NCI-H345 treated with DMSO at 0.1 percent for 48 hours (cell line): Measurements from ENCODE around the gene COQ4.

Experiments used
- DNase-seq: peaks from one replicate; lab custom pipeline; 2025; ENCODE audit not compliant: unreplicated experiment; lab: John Stamatoyannopoulos, UW

COQ4 gene

DNA sequence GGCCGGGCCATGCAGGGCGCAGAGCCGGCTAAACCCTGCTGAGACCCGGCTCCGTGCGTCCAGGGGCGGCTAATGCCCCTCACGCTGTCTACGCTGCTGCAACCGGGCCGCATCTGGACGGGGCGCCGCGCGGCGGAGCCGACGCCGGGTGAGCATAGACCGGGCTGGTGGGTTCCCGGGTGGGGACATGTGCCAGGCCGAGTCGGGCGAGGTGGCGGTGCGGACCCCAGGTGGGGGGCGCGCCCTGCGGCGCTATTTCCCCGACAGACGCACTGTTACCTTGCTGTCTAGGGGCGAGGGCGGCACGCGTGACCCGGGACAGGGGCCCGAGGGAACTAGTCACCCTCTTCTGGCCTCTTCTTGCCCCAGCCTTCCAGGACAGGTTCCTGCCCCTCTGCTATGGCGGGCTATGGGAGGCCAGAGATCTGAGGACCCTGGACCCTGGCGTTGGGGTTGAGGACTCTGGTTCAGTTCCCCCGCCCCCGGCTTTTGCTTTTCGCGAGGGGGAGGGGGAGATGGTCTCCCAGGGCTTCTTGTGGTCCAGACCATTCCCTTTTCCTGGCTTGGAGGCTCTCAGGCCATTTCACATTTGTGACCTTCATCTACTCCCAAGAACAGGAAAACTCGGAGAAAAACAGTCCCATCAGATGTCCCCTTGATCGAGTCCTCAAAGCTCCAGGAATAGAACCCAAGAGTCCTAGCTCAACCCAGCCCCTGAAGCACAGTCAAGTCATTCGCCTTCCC lies 18.2 kb downstream of the COQ4 start:
- no peak for DNase-seq

DNA sequence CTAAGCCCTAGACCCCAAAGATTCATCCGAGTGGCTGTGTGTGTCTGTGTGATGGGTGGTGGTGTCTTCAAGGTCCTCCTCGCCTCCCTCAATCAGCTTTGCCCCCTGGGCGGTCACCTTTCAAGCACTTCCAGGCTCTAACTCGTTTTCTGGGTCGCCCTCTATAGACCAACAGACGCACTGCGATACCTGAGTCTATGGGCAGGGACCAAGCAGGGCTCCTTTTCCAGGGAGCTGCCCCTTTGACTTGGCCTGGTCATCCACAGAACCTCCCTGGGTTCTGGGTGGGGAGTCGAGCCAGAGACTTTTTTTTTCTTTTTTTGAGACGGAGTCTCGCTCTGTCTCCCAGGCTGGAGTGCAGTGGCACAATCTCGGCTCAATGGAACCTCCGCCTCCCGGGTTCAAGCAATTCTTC lies 18.8 kb downstream of the COQ4 start:
- peak; percentile 53 for DNase-seq

DNA sequence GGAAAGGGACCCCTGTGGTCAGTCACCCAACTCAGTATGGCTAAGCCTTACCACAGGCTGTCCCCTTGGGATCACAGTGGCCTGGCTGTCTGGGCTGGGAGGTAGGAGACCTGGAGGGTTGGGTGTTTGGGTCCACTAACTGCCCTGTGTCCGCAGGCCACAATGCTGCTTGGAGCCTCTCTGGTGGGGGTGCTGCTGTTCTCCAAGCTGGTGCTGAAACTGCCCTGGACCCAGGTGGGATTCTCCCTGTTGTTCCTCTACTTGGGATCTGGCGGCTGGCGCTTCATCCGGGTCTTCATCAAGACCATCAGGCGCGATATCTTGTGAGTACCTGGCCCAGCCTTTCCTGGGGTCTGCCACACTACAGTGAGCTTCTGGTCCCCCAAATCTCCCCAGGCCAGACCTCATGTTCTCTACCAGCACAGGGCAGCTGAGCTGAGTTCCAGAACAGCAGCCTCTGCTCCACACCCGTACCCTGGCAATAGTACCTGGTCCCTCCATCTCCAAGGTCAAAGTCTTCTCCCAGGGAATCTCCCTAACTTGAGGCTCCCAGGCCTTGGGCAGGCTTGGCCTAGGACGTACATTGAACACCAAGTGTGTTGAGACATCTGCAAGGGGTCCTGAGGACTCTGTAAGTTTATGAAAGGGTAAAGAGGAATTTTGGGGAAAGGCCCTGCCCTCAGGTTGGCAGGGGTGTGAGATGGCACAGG lies 20.5 kb downstream of the COQ4 start:
- DNase-seq: no peak

DNA sequence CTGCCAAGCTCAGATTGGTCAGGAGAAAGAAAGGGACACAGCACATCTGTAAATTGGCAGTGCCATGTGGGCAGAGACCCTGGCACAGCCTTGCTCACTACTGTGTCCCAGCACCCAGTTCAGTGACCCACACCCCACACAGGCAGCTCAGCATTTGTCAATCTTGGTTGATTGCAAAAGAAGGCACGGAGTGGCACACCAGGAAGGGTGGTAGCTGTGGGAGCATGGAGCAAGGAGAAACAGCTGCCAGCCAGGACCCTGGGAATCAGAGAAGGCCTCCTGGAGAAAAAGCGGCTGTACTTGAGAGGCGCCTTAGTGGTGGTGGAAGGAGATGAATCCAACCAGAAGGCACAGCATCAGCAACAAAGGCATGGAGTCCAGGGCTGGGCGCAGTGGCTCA lies 21.2 kb downstream of the COQ4 start:
- DNase-seq: no peak

DNA sequence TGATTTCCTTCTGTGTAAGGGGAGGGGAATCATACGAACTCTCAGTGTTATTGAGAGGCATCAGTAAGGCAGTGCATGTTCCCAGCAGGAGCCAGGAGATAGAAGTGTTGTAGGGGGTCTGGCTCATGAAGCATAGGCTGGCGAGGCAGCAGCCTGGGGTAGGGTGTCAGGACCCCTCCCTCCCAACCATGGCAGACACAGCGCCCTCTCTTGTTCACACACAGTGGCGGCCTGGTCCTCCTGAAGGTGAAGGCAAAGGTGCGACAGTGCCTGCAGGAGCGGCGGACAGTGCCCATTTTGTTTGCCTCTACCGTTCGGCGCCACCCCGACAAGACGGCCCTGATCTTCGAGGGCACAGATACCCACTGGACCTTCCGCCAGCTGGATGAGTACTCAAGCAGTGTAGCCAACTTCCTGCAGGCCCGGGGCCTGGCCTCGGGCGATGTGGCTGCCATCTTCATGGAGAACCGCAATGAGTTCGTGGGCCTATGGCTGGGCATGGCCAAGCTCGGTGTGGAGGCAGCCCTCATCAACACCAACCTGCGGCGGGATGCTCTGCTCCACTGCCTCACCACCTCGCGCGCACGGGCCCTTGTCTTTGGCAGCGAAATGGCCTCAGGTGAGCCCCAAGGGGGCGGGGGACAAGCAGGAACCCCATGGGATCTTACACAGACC lies 22.4 kb downstream of the COQ4 start:
- DNase-seq: no peak

DNA sequence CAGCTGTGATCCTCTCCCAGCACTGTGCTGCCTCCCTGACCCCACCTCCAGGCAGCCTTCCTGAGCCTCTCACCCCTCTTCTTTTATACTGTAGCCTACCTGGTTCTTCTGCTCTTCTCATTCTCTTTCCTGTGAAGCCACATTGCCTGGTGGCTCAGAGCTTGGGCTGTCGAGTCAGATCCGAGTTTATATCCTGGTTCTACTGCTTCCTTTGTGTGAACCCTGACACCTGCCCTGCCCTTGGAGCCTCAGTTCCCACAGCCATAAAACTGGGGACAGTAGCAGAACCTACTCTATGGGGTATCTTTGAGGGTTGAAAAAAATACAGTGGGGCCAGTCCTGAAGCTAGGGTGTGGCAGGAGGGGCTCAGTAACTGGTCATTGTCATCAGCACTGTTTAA lies 26.5 kb downstream of the COQ4 start:
- no peak for DNase-seq

DNA sequence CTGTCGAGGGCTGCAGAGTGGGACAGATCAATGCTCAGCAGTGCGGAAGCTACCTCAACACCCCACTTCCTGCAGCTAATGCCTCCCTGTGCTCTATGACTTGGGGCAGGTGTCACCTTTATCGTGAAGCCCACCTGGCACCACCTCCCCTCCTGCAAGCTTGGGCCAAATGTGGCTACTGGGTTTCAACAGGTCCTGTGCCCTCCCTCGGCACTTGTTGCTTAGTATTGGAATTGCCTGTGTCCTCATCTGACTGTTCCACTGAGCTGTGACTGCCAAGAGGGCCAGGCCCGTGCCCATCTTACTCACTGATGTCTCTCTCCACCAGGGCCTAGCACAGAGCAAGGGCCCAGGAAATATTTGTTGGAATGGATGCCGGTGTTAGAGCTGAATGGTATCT lies 27.1 kb downstream of the COQ4 start:
- DNase-seq: no peak

DNA sequence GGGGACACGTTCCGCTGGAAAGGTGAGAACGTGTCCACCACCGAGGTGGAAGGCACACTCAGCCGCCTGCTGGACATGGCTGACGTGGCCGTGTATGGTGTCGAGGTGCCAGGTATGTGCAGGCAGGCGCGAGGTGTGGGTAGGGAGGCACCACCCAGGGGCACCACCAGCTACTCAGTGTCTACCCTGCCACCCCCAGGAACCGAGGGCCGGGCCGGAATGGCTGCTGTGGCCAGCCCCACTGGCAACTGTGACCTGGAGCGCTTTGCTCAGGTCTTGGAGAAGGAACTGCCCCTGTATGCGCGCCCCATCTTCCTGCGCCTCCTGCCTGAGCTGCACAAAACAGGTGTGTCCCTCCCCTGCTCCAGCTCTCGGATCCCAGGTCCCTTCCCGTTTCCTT lies 32.8 kb downstream of the COQ4 start:
- no peak for DNase-seq

DNA sequence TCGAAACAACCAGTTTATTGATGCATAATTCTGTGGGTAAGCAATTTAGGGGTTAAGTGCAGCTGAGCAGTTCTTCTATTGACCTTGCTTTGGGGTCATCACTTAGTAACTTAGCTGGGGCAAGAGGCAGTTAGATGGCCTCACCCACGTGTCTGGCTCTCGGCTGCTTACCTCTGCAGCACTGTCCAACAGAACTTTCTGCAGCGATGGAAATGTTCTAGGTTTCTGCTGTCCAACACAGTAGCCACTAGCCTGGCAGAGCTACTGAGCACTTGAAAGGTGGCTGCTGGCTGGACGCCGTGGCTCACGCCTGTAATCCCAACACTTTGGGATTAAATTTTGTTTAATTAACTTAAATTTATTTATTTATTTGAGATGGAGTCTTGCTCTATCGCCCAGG lies 35.5 kb downstream of the COQ4 start:
- no peak for DNase-seq

DNA sequence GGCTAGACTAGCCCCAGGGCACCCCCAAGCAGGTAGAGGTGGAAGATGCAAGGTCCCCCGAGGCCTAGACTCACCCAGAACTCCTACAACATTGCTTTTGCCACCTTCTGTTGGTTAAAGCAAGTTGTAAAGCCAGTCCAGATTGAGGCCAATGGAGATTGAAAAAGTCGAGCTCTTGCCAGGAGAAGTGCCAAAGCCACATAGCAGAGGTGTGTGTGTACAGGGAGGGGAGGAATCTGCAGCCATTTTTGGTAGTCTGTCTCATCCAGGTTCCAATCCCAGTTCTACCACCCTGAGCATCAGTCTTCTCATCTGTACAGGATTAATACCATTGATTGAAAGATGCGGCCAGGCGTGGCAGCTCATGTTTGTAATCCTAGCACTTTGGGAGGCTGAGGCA lies 36.2 kb downstream of the COQ4 start:
- no peak for DNase-seq

DNA sequence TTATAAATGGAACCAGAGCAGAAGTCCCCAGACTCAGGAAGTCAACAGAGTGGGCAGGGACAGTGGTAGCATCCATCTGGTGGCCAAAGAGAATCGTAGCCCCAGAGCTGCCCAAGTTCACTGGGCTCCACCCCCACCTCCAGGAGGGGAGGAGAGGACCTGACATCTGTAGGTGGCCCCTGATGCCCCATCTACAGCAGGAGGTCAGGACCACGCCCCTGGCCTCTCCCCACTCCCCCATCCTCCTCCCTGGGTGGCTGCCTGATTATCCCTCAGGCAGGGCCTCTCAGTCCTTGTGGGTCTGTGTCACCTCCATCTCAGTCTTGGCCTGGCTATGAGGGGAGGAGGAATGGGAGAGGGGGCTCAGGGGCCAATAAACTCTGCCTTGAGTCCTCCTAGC lies 38.2 kb downstream of the COQ4 start:
- no peak for DNase-seq

DNA sequence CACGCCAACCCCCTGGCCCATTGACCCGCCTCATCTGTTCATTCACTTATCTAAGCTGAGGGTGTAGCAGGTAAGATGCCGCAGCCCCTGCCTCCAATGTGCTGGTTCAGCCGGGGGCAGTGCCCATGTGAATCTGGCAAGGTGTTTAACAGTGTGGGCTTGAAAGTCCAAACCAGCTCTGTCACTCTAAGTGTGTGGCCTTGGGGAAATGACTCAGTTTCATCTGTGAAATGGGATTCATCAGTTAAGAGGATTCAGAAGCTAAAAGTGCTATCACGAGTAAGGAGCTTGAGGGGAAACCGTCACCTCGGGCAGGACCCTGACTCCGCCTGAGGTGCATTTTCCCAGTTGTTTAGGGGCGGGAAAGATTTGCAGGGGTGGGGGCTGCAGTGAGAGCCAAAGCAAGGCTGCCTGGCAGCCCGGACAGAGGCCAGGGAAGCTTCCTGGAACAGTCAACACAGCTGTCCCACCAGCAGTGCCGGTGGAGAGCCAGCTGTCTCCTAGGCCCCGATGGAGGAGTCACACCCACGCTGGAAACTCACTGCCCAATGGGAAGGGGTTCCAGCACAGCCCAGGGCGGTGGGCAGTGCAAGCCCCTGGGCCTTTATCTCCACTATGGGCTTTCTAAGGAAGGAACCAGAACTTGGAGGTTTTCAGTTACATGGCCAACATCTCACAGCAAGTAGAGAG lies 38.8 kb downstream of the COQ4 start:
- DNase-seq: no peak

DNA sequence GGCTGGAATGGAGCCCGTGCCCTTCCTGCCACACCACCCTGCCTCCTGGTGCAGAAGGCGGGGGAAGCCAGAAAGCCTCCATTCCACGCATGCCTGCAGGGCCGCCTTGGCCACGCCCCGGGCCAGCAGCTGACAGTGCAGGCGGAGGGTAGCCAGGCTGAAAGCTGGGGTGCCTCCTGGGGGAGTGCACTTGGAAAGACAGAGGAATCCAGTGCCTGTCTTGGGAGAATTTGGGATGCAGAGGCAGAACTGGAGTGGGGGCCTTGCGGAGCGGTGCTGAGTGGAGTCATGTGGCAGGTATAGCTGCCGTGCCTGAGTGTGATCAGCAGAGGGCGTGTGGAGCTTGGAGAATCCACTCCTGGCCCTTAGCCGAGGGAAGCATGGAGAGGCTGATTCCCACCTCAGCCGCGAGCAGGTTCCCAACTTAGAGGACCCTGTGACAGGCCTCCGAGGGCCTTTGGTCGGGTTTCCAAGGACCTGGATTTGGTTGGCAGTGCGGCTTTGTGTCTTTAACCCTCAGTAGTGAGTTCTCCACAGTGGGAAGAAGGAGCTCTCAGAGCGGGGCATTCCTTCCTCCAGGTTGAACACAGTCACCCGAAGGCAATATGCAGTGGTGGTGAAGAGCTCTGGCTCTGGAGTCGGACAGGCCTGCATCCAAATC lies 39.5 kb downstream of the COQ4 start:
- DNase-seq: peak; percentile 53

DNA sequence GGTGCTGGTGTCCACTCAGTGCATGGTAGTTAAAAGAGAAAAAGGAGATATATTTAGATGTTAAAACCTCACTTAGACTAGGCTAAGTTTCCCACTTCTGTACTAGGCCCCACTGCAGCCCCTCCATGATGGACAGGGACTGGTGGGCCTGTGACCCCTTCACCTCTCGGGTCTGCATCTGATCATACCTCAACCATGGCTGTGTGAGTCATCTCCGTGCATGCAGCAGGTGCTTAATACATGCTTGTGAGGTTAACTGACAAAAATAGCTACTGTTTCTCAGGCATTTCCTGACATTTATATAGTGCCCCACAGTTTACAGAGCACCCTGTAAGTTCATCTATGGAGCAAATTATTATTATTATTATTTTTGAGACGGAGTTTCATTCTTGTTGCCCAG lies 40.1 kb downstream of the COQ4 start:
- DNase-seq: no peak

DNA sequence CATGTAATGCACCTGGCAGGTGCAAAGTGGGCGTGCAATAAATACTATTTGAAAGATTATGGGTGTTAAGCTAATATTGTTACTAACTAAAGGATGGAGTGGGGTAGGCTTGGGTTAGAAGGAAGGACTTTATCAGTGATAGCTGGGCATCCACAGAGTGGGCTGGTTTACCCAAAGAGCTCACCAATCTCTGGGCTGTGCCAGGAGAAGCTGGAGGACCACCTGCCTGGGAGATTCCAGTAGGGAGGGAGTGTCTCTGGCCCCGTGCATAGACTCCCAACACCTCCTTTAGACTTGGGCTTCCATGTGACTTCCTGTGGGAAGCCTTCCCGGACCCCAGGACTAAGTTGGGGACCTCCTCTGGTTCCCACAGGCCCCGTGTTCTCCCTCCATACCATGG lies 42.9 kb downstream of the COQ4 start:
- DNase-seq: no peak

DNA sequence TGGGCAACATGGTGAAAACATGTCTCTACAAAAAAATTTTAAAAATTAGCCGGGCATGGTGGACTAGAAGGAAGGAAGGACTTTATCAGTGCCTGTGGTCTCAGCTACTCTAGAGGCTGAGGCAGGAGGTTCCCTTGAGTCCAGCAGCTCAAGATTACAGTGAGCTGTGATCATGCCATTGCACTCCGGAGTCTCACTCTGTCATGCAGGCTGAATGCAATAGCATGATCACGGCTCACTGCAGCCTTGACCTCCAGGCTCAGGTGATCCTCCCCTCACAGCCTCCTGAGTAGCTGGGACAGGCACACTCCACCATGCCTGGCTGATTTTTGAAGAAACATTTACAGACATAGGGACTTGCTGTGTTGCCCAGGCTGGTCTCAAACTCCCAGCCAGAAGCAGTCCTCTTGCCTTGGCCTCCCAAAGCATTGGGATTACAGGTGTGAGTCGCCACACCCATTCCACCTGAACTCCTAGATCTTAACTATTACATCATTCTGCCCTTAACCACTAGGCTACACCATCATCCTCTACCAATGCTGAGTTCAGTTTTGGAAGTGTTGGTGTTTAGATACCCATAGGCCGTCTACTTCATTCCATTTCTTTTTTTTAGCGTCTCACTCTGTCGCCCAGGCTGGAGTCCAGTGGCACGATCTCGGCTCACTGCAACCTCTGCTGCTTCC lies 46.5 kb downstream of the COQ4 start:
- no peak for DNase-seq

DNA sequence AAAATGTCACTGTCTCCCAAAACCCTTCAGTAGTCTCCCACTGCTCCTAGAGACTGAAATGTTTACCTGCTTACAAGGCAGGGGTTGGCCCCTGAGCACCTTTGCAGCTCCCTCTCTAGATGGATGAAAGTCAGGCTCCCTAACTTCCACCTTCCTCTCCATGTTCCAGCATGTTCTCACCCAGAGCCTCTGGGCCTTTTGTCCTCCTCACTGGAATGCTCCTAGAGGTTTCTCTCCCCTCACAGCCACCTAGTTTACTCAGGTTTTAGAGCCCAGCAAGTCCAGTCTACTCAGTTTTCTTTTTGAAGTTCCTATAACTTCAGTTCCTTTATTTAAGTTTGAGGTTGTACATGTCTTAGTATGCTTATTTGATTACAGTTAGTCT lies 47.7 kb downstream of the COQ4 start:
- no peak for DNase-seq

DNA sequence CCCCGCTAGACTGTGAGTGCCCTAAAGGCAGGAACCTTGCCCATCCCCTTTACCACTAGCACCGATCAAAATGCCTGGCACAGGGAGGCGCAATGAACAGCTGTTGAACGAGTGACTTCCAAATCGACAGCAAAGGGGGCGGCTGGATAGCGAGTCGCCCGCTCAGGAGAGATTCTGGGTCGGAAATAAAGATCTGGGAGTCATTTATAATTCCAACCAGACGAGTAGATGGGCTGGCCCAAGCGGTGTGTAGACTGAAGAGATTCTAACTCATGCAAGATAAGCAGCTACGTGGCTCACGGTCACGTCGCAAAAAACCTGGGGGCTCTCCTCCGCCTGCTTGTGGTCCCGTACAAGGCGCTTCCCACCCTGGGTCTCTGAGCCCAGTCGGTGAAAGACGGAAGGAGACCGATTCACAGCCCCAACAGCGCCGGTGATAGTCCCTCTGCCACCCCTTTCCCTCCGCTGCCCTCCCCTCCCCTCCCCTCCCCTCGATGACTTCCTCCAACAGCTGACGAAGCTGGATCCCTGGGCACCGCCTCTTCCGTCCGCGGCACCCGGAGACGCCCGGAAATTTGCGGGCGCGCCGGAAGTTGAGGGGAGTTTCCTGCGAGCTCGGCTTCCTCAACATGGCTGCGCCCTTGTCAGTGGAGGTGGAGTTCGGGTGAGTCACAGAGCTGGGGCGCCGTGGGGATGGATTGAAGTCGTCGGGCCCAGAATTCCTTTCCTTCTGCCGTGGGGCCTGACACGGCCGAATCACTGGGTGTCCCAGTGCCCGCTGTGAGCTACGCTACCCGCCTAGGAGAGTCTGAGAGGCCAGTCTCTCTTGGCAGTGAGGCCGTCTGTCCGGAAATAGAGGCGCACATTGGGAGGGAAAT lies 48.4 kb downstream of the COQ4 start, which contains the start of gene URM1:
URM1 (plus strand) TSS at position 623 of the 878 bp plus-strand sequence; CDS start at position 630, 7 bp downstream.
- DNase-seq: peak; percentile 84

DNA sequence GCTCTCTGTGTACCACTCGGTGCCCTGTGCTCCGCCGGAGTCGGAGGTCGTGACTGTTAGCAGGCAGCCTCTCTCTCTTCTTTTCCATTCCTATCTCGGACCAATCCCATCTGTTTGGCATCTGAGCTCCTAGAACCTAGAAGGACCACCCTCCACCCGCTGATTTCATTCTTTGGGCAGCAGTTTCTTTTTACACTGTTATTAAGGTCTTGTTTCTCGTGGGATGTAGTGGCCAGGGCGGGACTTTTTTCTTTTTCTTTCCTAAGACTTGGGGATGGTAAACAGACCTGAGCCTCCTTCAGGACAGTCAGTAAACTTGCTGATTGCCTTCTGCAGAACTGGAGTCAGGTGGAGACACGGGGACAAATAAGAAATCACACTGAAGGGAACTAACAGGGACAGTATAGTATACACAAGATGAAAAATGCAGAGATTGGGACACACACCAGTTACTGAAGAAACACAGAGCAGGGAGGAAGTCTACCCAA lies 49.0 kb downstream of the COQ4 start:
- DNase-seq: no peak
